OCI-LY1 (cell line): Measurements from ENCODE around the gene MX2.

Experiments
- CTCF ChIP-seq: fragments of 200-600 bp; sonication (generic), shearing (Covaris generic); IDR thresholded peaks from 2 replicates; pipeline ENCODE4 v1.5.1; 2017; ENCODE audit warnings: mild to moderate bottlenecking, antibody characterized with exemption, low read length, moderate library complexity, mixed read lengths
- EZH2 ChIP-seq: fragments of 200-600 bp; sonication (generic), shearing (Covaris generic); IDR thresholded peaks from 2 replicates; pipeline ENCODE4 v1.8.0; 2017; ENCODE audit warnings: borderline replicate concordance, mixed run types, mild to moderate bottlenecking, antibody characterized with exemption, low read length, moderate library complexity, mixed read lengths

- TF ChIP-seq CTCF: no peak
- no peak for TF ChIP-seq EZH2
These were observed at the start of gene MX2 for GRCh38 chr21:41361786-41362604.
